IMR-90 (cell line): ENCODE measurements around the gene THOC6. TPM values are rescaled to one million over a fixed set of nuclear protein-coding genes. Genes with fewer than 3 reads are reported as not detected.

Experiments
- ATAC-seq: fragments of 200-7000 bp; cut with Tn5 transposase; 2 replicates; pipeline ENCODE4 v1.9.1; 2020; ENCODE audit warnings: low read depth, mild to moderate bottlenecking, moderate library complexity
- BruUV-seq: library from RNA; stranded (reverse); fragments of 400-500 nt; replicated peaks from 2 replicates; lab custom pipeline; 2021; lab: Mats Ljungman, UMichigan
- CTCF ChIA-PET: fragments of 300-600 bp; formaldehyde crosslinking; extraction: SDS; loops from one replicate; lab custom pipeline; 2021; ENCODE audit warnings: antibody characterized with exemption; lab: Yijun Ruan, JAX
- POLR2A ChIA-PET: fragments of 300-600 bp; sonication (Branson Sonifier 250); formaldehyde crosslinking; loops from one replicate; lab custom pipeline; 2022; ENCODE audit warnings: antibody characterized with exemption; ENCODE audit not compliant: unreplicated experiment; lab: Charles Lee
- DNase-seq: peaks from one replicate; pipeline ENCODE4 v3.0.0; 2013
- H2AFZ ChIP-seq: replicated peaks from 2 replicates; pipeline ENCODE3; 2013; ENCODE audit warnings: low read length, mild to moderate bottlenecking; ENCODE audit not compliant: poor library complexity
- H2AK5ac ChIP-seq: 2 replicates; pipeline ENCODE4 v1.6.1; 2013; ENCODE audit warnings: low read depth, low read length, inconsistent platforms
- H2AK9ac ChIP-seq: replicated peaks from 2 replicates; pipeline ENCODE3; 2013; ENCODE audit warnings: mild to moderate bottlenecking, low read depth, low read length, moderate library complexity; ENCODE audit not compliant: poor library complexity
- H2BK120ac ChIP-seq: 2 replicates; pipeline ENCODE4 v1.6.1; 2013; ENCODE audit warnings: low read depth, low read length, inconsistent platforms
- H2BK15ac ChIP-seq: 3 replicates; pipeline ENCODE4 v1.6.1; 2013; ENCODE audit warnings: low read depth, low read length, inconsistent platforms
- H2BK20ac ChIP-seq: 2 replicates; pipeline ENCODE4 v1.6.1; 2013; ENCODE audit warnings: low read depth, mild to moderate bottlenecking, inconsistent platforms, low read length, moderate library complexity
- H2BK5ac ChIP-seq: 2 replicates; pipeline ENCODE4 v1.6.1; 2013; ENCODE audit warnings: mild to moderate bottlenecking, low read depth, low read length, inconsistent platforms; ENCODE audit not compliant: poor library complexity, severe bottlenecking
- H3K14ac ChIP-seq: replicated peaks from 2 replicates; pipeline ENCODE4 v1.6.1; 2013; ENCODE audit warnings: low read depth, low read length, inconsistent platforms
- H3K18ac ChIP-seq: 2 replicates; pipeline ENCODE4 v1.6.1; 2013; ENCODE audit warnings: low read depth, low read length, control low read depth
- H3K23ac ChIP-seq: 2 replicates; pipeline ENCODE4 v1.6.1; 2013; ENCODE audit warnings: low read depth, low read length, inconsistent platforms
- H3K27ac ChIP-seq: 2 replicates; pipeline ENCODE4 v1.5.1; 2013; ENCODE audit warnings: mild to moderate bottlenecking, control low read depth, low read length; ENCODE audit not compliant: insufficient read depth
- H3K27me3 ChIP-seq: 2 replicates; pipeline ENCODE4 v1.6.1; 2013; ENCODE audit warnings: low read length; ENCODE audit not compliant: control insufficient read depth, insufficient read depth
- H3K36me3 ChIP-seq: 2 replicates; pipeline ENCODE4 v1.6.1; 2013; ENCODE audit warnings: low read length, mixed read lengths; ENCODE audit not compliant: control insufficient read depth, insufficient read depth
- H3K4ac ChIP-seq: 2 replicates; pipeline ENCODE4 v1.6.1; 2013; ENCODE audit warnings: low read depth, low read length, inconsistent platforms
- H3K4me1 ChIP-seq: 2 replicates; pipeline ENCODE4 v1.6.1; 2013; ENCODE audit warnings: low read length, mixed read lengths; ENCODE audit not compliant: control insufficient read depth, insufficient read depth
- H3K4me2 ChIP-seq: 2 replicates; pipeline ENCODE4 v1.6.1; 2013; ENCODE audit warnings: low read depth, mild to moderate bottlenecking, control low read depth, low read length, moderate library complexity
- H3K4me3 ChIP-seq: 2 replicates; pipeline ENCODE4 v1.5.1; 2013; ENCODE audit warnings: low read depth, mild to moderate bottlenecking, control low read depth, low read length, moderate library complexity; ENCODE audit not compliant: insufficient read depth
- H3K56ac ChIP-seq: 2 replicates; pipeline ENCODE4 v1.6.1; 2013; ENCODE audit warnings: low read length, inconsistent platforms; ENCODE audit not compliant: insufficient read depth; ENCODE audit errors: extremely low read depth
- H3K79me1 ChIP-seq, 2 experiments: 2 replicates each; pipeline ENCODE4 v1.6.1; 2013; ENCODE audit warnings: low read length in 2 of 2, inconsistent platforms in 1 of 2, low read depth in 1 of 2
- H3K9ac ChIP-seq: 2 replicates; pipeline ENCODE4 v1.6.1; 2013; ENCODE audit warnings: low read depth, low read length, control low read depth
- H3K9me1 ChIP-seq: 2 replicates; pipeline ENCODE4 v1.6.1; 2013; ENCODE audit warnings: low read length, inconsistent platforms; ENCODE audit not compliant: insufficient read depth
- H3K9me3 ChIP-seq: 2 replicates; pipeline ENCODE4 v1.6.1; 2013; ENCODE audit warnings: low read length; ENCODE audit not compliant: control insufficient read depth, insufficient read depth
- H4K20me1 ChIP-seq: 2 replicates; pipeline ENCODE4 v1.6.1; 2013; ENCODE audit warnings: low read length, inconsistent platforms; ENCODE audit not compliant: insufficient read depth
- H4K5ac ChIP-seq: 2 replicates; pipeline ENCODE4 v1.6.1; 2013; ENCODE audit warnings: mild to moderate bottlenecking, low read depth, low read length, control low read depth
- H4K8ac ChIP-seq, 2 experiments: 2 replicates each; pipeline ENCODE4 v1.6.1; 2013; ENCODE audit warnings: low read depth in 2 of 2, low read length in 2 of 2, control low read depth in 1 of 2, inconsistent platforms in 1 of 2
- H4K91ac ChIP-seq: 2 replicates; pipeline ENCODE4 v1.6.1; 2013; ENCODE audit warnings: low read depth, low read length, inconsistent platforms; ENCODE audit not compliant: insufficient read depth
- BHLHE40 ChIP-seq: fragments of 150-350 bp; IDR thresholded peaks from 2 replicates; pipeline ENCODE4 v1.6.1; 2016; ENCODE audit warnings: mild to moderate bottlenecking, low read depth, low read length
- MAZ ChIP-seq: IDR thresholded peaks from 2 replicates; pipeline ENCODE4 v1.6.1; 2012; ENCODE audit warnings: low read depth, mild to moderate bottlenecking, low read length, improper control_type of control experiment, moderate library complexity, borderline replicate concordance
- NFE2L2 ChIP-seq: fragments of 150-350 bp; IDR thresholded peaks from 2 replicates; pipeline ENCODE4 v1.6.1; 2016; ENCODE audit warnings: low read depth, mild to moderate bottlenecking, low read length
- RAD21 ChIP-seq: IDR thresholded peaks from 2 replicates; pipeline ENCODE4 v1.6.1; 2012; ENCODE audit warnings: low read length, improper control_type of control experiment
- RCOR1 ChIP-seq: IDR thresholded peaks from 2 replicates; pipeline ENCODE4 v1.6.1; 2012; ENCODE audit warnings: mild to moderate bottlenecking, low read length, improper control_type of control experiment; ENCODE audit not compliant: insufficient replicate concordance
- WGBS, 2 experiments: methylation state at CpG; one replicate each; pipeline versions ENCODE4 v1.1.5 to v1.1.7; 2013; ENCODE audit warnings: missing lambda C conversion rate in 2 of 2; ENCODE audit not compliant: insufficient read length in 1 of 2; ENCODE audit errors: extremely low coverage in 2 of 2; 5-methylcytosine and 5-hydroxymethylcytosine counted together
- dilution Hi-C: fragments of 300-500 bp; cut with HindIII; formaldehyde crosslinking; loops from one replicate; pipeline ENCODE4 v1.14.3; 2018; ENCODE audit warnings: low sequenced_read_pairs; ENCODE audit not compliant: unreplicated experiment
- in situ Hi-C: fragments of 300-500 bp; cut with MboI; formaldehyde crosslinking; loops from 3 replicates; pipeline ENCODE4 v1.14.3; 2019; ENCODE audit warnings: low sequenced_read_pairs, inconsistent platforms, mixed read lengths
- intact Hi-C: fragments of 100-400 bp; cut with micrococcal nuclease; formaldehyde crosslinking; loops from 2 replicates; pipeline ENCODE4 v1.10.0; 2022
- microRNA-seq, 2 experiments: library from miRNA; stranded (forward) in 1 of 2; unstranded in 1 of 2; fragments of 10-50 nt in 1 of 2; fragments of <30 nt in 1 of 2; gene quantifications in 1 of 2; microRNA quantifications in 1 of 2; one replicate each; pipeline versions ENCODE3 to v1.1.0; 2013 to 2020; ENCODE audit not compliant: insufficient read depth in 1 of 2, insufficient read length in 1 of 2, unreplicated experiment in 1 of 2
- polyA plus RNA-seq, 3 experiments: library from polyadenylated mRNA; depleted of rRNA; stranded (reverse); fragments of >200 nt; gene quantifications; 2 replicates each; pipeline ENCODE4 v1.2.3, GENCODE V29; 2012; ENCODE audit warnings: low replicate concordance in 1 of 3
- small RNA-seq, 5 experiments: library from RNA; depleted of rRNA; stranded (forward); fragments of <200 nt; gene quantifications; one replicate each; pipeline ENCODE3, GENCODE V24; 2012
- total RNA-seq: library from RNA; depleted of rRNA; stranded (reverse); fragments of >200 nt; gene quantifications from 2 replicates; pipeline ENCODE4 v1.2.3, GENCODE V29; 2012; rRNA removed
- TF ChIP-seq, protein P1 (sequence below): conservative IDR thresholded peaks from 2 replicates; pipeline ENCODE4 v1.5.1; 2012; ENCODE audit warnings: mild to moderate bottlenecking, low read depth, low read length, improper control_type of control experiment

Gene THOC6
- total and polyA plus RNA-seq, 2 of the 4 experiments (the other 2 are of a cell fraction) = 16.8 to 23.1 TPM

- ATAC-seq (no peak), DNase-seq (no peak)
- ChIA-PET CTCF (interaction anchor here (0.6 kb wide), 1 partner anchor 1127 kb away, joined by 3 read pairs; no protein-coding TSS in a partner anchor), POLR2A (interaction anchor here (0.6 kb wide), 1 partner anchor 87 kb away, joined by 3 read pairs; no protein-coding TSS in a partner anchor)
- TF ChIP-seq MAZ = no peak
- TF ChIP-seq RCOR1 = no peak
- TF ChIP-seq RAD21 = no peak
- TF ChIP-seq NFE2L2 = no peak
- no peak for TF ChIP-seq BHLHE40
- TF ChIP-seq, protein P1, sequence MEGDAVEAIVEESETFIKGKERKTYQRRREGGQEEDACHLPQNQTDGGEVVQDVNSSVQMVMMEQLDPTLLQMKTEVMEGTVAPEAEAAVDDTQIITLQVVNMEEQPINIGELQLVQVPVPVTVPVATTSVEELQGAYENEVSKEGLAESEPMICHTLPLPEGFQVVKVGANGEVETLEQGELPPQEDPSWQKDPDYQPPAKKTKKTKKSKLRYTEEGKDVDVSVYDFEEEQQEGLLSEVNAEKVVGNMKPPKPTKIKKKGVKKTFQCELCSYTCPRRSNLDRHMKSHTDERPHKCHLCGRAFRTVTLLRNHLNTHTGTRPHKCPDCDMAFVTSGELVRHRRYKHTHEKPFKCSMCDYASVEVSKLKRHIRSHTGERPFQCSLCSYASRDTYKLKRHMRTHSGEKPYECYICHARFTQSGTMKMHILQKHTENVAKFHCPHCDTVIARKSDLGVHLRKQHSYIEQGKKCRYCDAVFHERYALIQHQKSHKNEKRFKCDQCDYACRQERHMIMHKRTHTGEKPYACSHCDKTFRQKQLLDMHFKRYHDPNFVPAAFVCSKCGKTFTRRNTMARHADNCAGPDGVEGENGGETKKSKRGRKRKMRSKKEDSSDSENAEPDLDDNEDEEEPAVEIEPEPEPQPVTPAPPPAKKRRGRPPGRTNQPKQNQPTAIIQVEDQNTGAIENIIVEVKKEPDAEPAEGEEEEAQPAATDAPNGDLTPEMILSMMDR = no peak
- Histone ChIP-seq H3K18ac (no peak overlapping the region), H2BK15ac (no peak overlapping the region), H2AFZ (no peak overlapping the region), H4K91ac (no peak overlapping the region), H3K14ac (no peak overlapping the region), H2BK20ac (no peak overlapping the region), H3K36me3 (no peaks in the 10 kb centered on the region), H4K20me1 (no peaks in the 10 kb centered on the region), H3K9me3 (no peaks in the 10 kb centered on the region), H3K4ac (no peak overlapping the region), H2AK9ac (no peak overlapping the region), H3K27me3 (peaks cover 53% of the 10 kb centered on the region), H3K23ac (no peak overlapping the region), H3K27ac (no peak overlapping the region), H4K8ac (no peak overlapping the region), H2AK5ac (no peak overlapping the region), H2BK5ac (no peak overlapping the region), H3K9me1 (peaks cover 6% of the 10 kb centered on the region; the same call in 1 of the 2 replicates), H3K56ac (no peak overlapping the region), H3K4me1 (no peaks in the 10 kb centered on the region), H4K5ac (no peak overlapping the region), H3K4me2 (no peak overlapping the region), H3K4me3 (no peak overlapping the region), H3K79me1 (no peaks in the 10 kb centered on the region), H3K9ac (no peak overlapping the region), H2BK120ac (no peak overlapping the region)
- dilution Hi-C loops = no loop called here
- 47% methylated on average over 2 of the region's 6 CpGs; no CpG with 5 or more reads in 1 of the 2 experiments for WGBS, 2 experiments
- BruUV-seq = no TSS peak
- intact Hi-C loops = no loop called here
- in situ Hi-C loops = no loop called here
These were observed 52.7 kb downstream of the THOC6 start for GRCh38 chr16:3076577-3076976.

Small RNAs within 50 kb of the gene (microRNA-seq; reads per million reads assigned to microRNA genes)
- gene LINC00514 (ENCODE audit: insufficient read depth, insufficient read length) = not detected

Small RNAs within 50 kb of the gene (small RNA-seq; reads per million reads assigned to genes)
- gene LINC00514 = 0 reads per million in 5 experiments

Other genes with a start within 250 kb of the THOC6 start
- gene ELOB, start 246.8 kb upstream of the THOC6 start, total RNA-seq = 225 and 5,859 TPM in 2 replicates
- gene ELOB, start 246.8 kb upstream of the THOC6 start, polyA plus RNA-seq (2012; rRNA removed) = 442 and 481 TPM in 2 replicates
- not detected in 2 replicates for gene PRSS33, start 236.5 kb upstream of the THOC6 start, total RNA-seq
- not detected in 2 replicates for gene PRSS33, start 236.5 kb upstream of the THOC6 start, polyA plus RNA-seq (2012; rRNA removed)
- not detected in 2 replicates for gene PRSS41, start 225.6 kb upstream of the THOC6 start, total RNA-seq
- gene PRSS41, start 225.6 kb upstream of the THOC6 start, polyA plus RNA-seq (2012; rRNA removed) = not detected in 2 replicates
- gene PRSS21, start 206.8 kb upstream of the THOC6 start, total RNA-seq = not detected in 2 replicates
- 0.21 and 0.47 TPM in 2 replicates for gene PRSS21, start 206.8 kb upstream of the THOC6 start, polyA plus RNA-seq (2012; rRNA removed)
- gene ZG16B, start 193.7 kb upstream of the THOC6 start, total RNA-seq = 0.28 and 0.54 TPM in 2 replicates
- 0.46 and 0.65 TPM in 2 replicates for gene ZG16B, start 193.7 kb upstream of the THOC6 start, polyA plus RNA-seq (2012; rRNA removed)
- not detected in 2 replicates for gene PRSS22, start 165.9 kb upstream of the THOC6 start, total RNA-seq
- gene PRSS22, start 165.9 kb upstream of the THOC6 start, polyA plus RNA-seq (2012; rRNA removed) = not detected in 2 replicates
- 42.3 and 48.9 TPM in 2 replicates for gene FLYWCH2, start 140.8 kb upstream of the THOC6 start, total RNA-seq
- 66.3 and 77.2 TPM in 2 replicates for gene FLYWCH2, start 140.8 kb upstream of the THOC6 start, polyA plus RNA-seq (2012; rRNA removed)
- gene FLYWCH1, start 112.1 kb upstream of the THOC6 start, total RNA-seq = 14.3 and 16.1 TPM in 2 replicates
- gene FLYWCH1, start 112.1 kb upstream of the THOC6 start, polyA plus RNA-seq (2012; rRNA removed) = 25.2 and 32.3 TPM in 2 replicates
- gene KREMEN2, start 59.8 kb upstream of the THOC6 start, total RNA-seq = not detected in 2 replicates
- 0.03 and 0.11 TPM in 2 replicates for gene KREMEN2, start 59.8 kb upstream of the THOC6 start, polyA plus RNA-seq (2012; rRNA removed)
- 2.2 TPM in 2 replicates for gene PAQR4, start 54.7 kb upstream of the THOC6 start, total RNA-seq
- 10.0 and 10.1 TPM in 2 replicates for gene PAQR4, start 54.7 kb upstream of the THOC6 start, polyA plus RNA-seq (2012; rRNA removed)
- gene PKMYT1, start 43.6 kb upstream of the THOC6 start, total RNA-seq = 1.8 and 2.8 TPM in 2 replicates
- gene PKMYT1, start 43.6 kb upstream of the THOC6 start, polyA plus RNA-seq (2012; rRNA removed) = 14.9 and 18.7 TPM in 2 replicates
- not detected in 2 replicates for gene CLDN9, start 11.1 kb upstream of the THOC6 start, total RNA-seq
- gene CLDN9, start 11.1 kb upstream of the THOC6 start, polyA plus RNA-seq (2012; rRNA removed) = 0.05 TPM in 1 of 2 replicates, not detected in the other
- not detected in 2 replicates for gene CLDN6, start 5.9 kb upstream of the THOC6 start, total RNA-seq
- gene CLDN6, start 5.9 kb upstream of the THOC6 start, polyA plus RNA-seq (2012; rRNA removed) = 0.07 and 0.14 TPM in 2 replicates
- 103 and 118 TPM in 2 replicates for gene TNFRSF12A, start 3.7 kb upstream of the THOC6 start, total RNA-seq
- gene TNFRSF12A, start 3.7 kb upstream of the THOC6 start, polyA plus RNA-seq (2012; rRNA removed) = 304 and 346 TPM in 2 replicates
- 7.2 and 9.7 TPM in 2 replicates for gene HCFC1R1, start 93 bp upstream of the THOC6 start, total RNA-seq
- gene HCFC1R1, start 93 bp upstream of the THOC6 start, polyA plus RNA-seq (2012; rRNA removed) = 57.9 and 121 TPM in 2 replicates
- gene BICDL2, start 12.9 kb downstream of the THOC6 start, total RNA-seq = under 0.01 and 0.18 TPM in 2 replicates
- 0.17 and 0.19 TPM in 2 replicates for gene BICDL2, start 12.9 kb downstream of the THOC6 start, polyA plus RNA-seq (2012; rRNA removed)
- gene MMP25, start 22.5 kb downstream of the THOC6 start, total RNA-seq = not detected in 2 replicates
- 0.07 TPM in 2 replicates for gene MMP25, start 22.5 kb downstream of the THOC6 start, polyA plus RNA-seq (2012; rRNA removed)
- 21.7 and 25.6 TPM in 2 replicates for gene IL32, start 41.6 kb downstream of the THOC6 start, total RNA-seq
- gene IL32, start 41.6 kb downstream of the THOC6 start, polyA plus RNA-seq (2012; rRNA removed) = 95.7 and 99.9 TPM in 2 replicates
- not detected in 2 replicates for gene ZSCAN10, start 75.3 kb downstream of the THOC6 start, total RNA-seq
- gene ZSCAN10, start 75.3 kb downstream of the THOC6 start, polyA plus RNA-seq (2012; rRNA removed) = not detected in 2 replicates
- 8.2 and 8.3 TPM in 2 replicates for gene ZNF205, start 88.6 kb downstream of the THOC6 start, total RNA-seq
- gene ZNF205, start 88.6 kb downstream of the THOC6 start, polyA plus RNA-seq (2012; rRNA removed) = 12.7 and 14.5 TPM in 2 replicates
- gene ZNF213, start 111.0 kb downstream of the THOC6 start, total RNA-seq = 0.56 and 0.72 TPM in 2 replicates
- 4.0 and 4.1 TPM in 2 replicates for gene ZNF213, start 111.0 kb downstream of the THOC6 start, polyA plus RNA-seq (2012; rRNA removed)
- not detected in 2 replicates for gene OR1F1, start 164.2 kb downstream of the THOC6 start, total RNA-seq
- 0.12 and 0.27 TPM in 2 replicates for gene OR1F1, start 164.2 kb downstream of the THOC6 start, polyA plus RNA-seq (2012; rRNA removed)
- gene ZNF200, start 211.1 kb downstream of the THOC6 start, total RNA-seq = 7.5 and 8.3 TPM in 2 replicates
- 2.8 and 3.7 TPM in 2 replicates for gene ZNF200, start 211.1 kb downstream of the THOC6 start, polyA plus RNA-seq (2012; rRNA removed)
- gene MEFV, start 232.6 kb downstream of the THOC6 start, total RNA-seq = not detected in 2 replicates
- gene MEFV, start 232.6 kb downstream of the THOC6 start, polyA plus RNA-seq (2012; rRNA removed) = not detected in 2 replicates